HepG2 (cell line): ENCODE results near the gene THBS4.

Experiments used
- POLR2A ChIP-seq, 2 experiments: IDR thresholded peaks; 2 replicates each; pipeline ENCODE4 v1.6.1; 2011; ENCODE audit warnings: low read depth in 2 of 2, low read length in 2 of 2, mild to moderate bottlenecking in 1 of 2, moderate library complexity in 1 of 2; ENCODE audit not compliant: insufficient read depth in 1 of 2
- ZNF562 ChIP-seq: sonication (generic); formaldehyde crosslinking; IDR thresholded peaks from 2 replicates; pipeline ENCODE4 v1.8.0; 2022; ENCODE audit warnings: missing genetic modification reagents, borderline replicate concordance
- TF ChIP-seq, protein P1 (sequence below): sonication (generic); formaldehyde crosslinking; IDR thresholded peaks from 2 replicates; pipeline ENCODE4 v1.5.0; 2020; ENCODE audit warnings: mild to moderate bottlenecking, missing genetic modification reagents, moderate library complexity

GRCh38 chr5:80054682-80055081 is 19.5 kb downstream of the THBS4 start:
- TF ChIP-seq ZNF562 (CRISPR knock-in tag) (no peak), POLR2A (IDR thresholded peaks at IDR 0.05; ENCODE audit: insufficient read depth in 1 of 2, low read depth in 2 of 2, low read length in 2 of 2) (no peak)
- TF ChIP-seq, protein P1, sequence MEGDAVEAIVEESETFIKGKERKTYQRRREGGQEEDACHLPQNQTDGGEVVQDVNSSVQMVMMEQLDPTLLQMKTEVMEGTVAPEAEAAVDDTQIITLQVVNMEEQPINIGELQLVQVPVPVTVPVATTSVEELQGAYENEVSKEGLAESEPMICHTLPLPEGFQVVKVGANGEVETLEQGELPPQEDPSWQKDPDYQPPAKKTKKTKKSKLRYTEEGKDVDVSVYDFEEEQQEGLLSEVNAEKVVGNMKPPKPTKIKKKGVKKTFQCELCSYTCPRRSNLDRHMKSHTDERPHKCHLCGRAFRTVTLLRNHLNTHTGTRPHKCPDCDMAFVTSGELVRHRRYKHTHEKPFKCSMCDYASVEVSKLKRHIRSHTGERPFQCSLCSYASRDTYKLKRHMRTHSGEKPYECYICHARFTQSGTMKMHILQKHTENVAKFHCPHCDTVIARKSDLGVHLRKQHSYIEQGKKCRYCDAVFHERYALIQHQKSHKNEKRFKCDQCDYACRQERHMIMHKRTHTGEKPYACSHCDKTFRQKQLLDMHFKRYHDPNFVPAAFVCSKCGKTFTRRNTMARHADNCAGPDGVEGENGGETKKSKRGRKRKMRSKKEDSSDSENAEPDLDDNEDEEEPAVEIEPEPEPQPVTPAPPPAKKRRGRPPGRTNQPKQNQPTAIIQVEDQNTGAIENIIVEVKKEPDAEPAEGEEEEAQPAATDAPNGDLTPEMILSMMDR = no peak
